ENCODE measurements around the gene CAPZB. TPM values are rescaled to one million over a fixed set of nuclear protein-coding genes. Genes with fewer than 3 reads are reported as not detected.

Gene CAPZB
- total and polyA plus RNA-seq, 7 donors, result 179 to 284 (median 224) TPM

GRCh38 chr1:19372602-19373001 lies 112.7 kb downstream of the CAPZB start:
- ATAC-seq (peak in 1 of 4 donors; percentile 23), DNase-seq (no peak)
- H3K4me1 ChIP-seq, result no peaks in the 10 kb centered on the region
- no peaks in the 10 kb centered on the region for H3K27me3 ChIP-seq (ENCODE audit: insufficient read depth in 3 of 3, low read length in 2 of 3)
- no peaks in the 10 kb centered on the region for H3K9me3 ChIP-seq
- WGBS, 3 donors, result 67 to 85% (median 69%) methylated on average over 7 of the region's 7 CpGs
- no peak overlapping the region for H3K27ac ChIP-seq
- TF ChIP-seq CTCF (IDR thresholded peaks at IDR 0.05), result no peak
- H3K36me3 ChIP-seq (ENCODE audit: insufficient read depth in 1 of 2, low read depth in 1 of 2), result peaks cover 5 to 42% of the 10 kb centered on the region in 2 donors
- no peak overlapping the region for H3K4me3 ChIP-seq
- intact Hi-C loops (cut with DNase I), result no loop called here

- WGBS, 3 donors, result 47 to 72% (median 58%) methylated on average over 5 of the region's 5 CpGs
- Histone ChIP-seq H3K9me3 (no peaks in the 10 kb centered on the region), H3K36me3 (ENCODE audit: insufficient read depth in 1 of 2, low read depth in 1 of 2) (peaks cover 5 to 37% of the 10 kb centered on the region in 2 donors), H3K4me3 (no peak overlapping the region), H3K4me1 (no peaks in the 10 kb centered on the region), H3K27me3 (ENCODE audit: insufficient read depth in 3 of 3, low read length in 2 of 3) (no peaks in the 10 kb centered on the region), H3K27ac (no peak overlapping the region)
- intact Hi-C loops (cut with DNase I), result no loop called here
- no peak for TF ChIP-seq CTCF (IDR thresholded peaks at IDR 0.05)
- no peak for ATAC-seq
- DNase-seq, result no peak
These were observed 113.2 kb downstream of the CAPZB start for GRCh38 chr1:19372136-19372514.

GRCh38 chr1:19371226-19372135 lies 113.9 kb downstream of the CAPZB start:
- Histone ChIP-seq H3K27me3 (ENCODE audit: insufficient read depth in 3 of 3, low read length in 2 of 3) (no peaks in the 10 kb centered on the region), H3K4me3 (no peak overlapping the region), H3K9me3 (no peaks in the 10 kb centered on the region), H3K36me3 (ENCODE audit: insufficient read depth in 1 of 2, low read depth in 1 of 2) (peaks cover 3 to 31% of the 10 kb centered on the region in 2 donors), H3K27ac (no peak overlapping the region), H3K4me1 (no peaks in the 10 kb centered on the region)
- 91 to 94% (median 94%) methylated on average over 23 of the region's 23 CpGs for WGBS, 3 donors
- no peak for TF ChIP-seq CTCF (IDR thresholded peaks at IDR 0.05)
- DNase-seq (no peak), ATAC-seq (no peak)
- intact Hi-C loops (cut with DNase I), result no loop called here

- WGBS, 3 donors, result 67 to 81% (median 74%) methylated on average over 13 of the region's 13 CpGs
- DNase-seq (no peak), ATAC-seq (peak in 1 of 4 donors; percentile 20)
- no peak overlapping the region for H3K4me3 ChIP-seq
- intact Hi-C loops (cut with DNase I), result no loop called here
- TF ChIP-seq CTCF (IDR thresholded peaks at IDR 0.05), result no peak
- no peaks in the 10 kb centered on the region for H3K27me3 ChIP-seq (ENCODE audit: insufficient read depth in 3 of 3, low read length in 2 of 3)
- peaks cover 0 to 22% of the 10 kb centered on the region in 2 donors for H3K36me3 ChIP-seq (ENCODE audit: insufficient read depth in 1 of 2, low read depth in 1 of 2)
- no peaks in the 10 kb centered on the region for H3K9me3 ChIP-seq
- no peaks in the 10 kb centered on the region for H3K4me1 ChIP-seq
- no peak overlapping the region for H3K27ac ChIP-seq
These were observed 114.7 kb downstream of the CAPZB start for GRCh38 chr1:19370453-19371170.
